Activated naive CD8-positive, alpha-beta T cell treated with anti-CD3 and anti-CD28 coated beads, Interleukin-2, amount 50 U/mL, for 24 hours (primary cell): ENCODE data around the gene CXCR3.
A peak's percentile ranks its signal among the peaks of the same experiment; 100 is the strongest.
"Not testable (repeated sequence)": the region's sequence is repeated elsewhere in the genome, so short reads cannot be mapped to it uniquely, and the experiment has no call there.

ENCODE experiments used
- ATAC-seq: fragments of 150-1000 bp; cut with Tn5 transposase; one replicate; pipeline ENCODE4 v1.10.0; 2021
- DNase-seq: peaks from one replicate; pipeline ENCODE4 v3.0.0; 2021
- H3K27ac Mint-ChIP-seq: one replicate; pipeline ENCODE4 v1.8.0; 2021; ENCODE audit warnings: mild to moderate bottlenecking, mixed read lengths
- H3K27me3 Mint-ChIP-seq: one replicate; pipeline ENCODE4 v1.8.0; 2021; ENCODE audit warnings: mixed read lengths
- H3K36me3 Mint-ChIP-seq: one replicate; pipeline ENCODE4 v1.8.0; 2021; ENCODE audit warnings: low read depth, mixed read lengths
- H3K4me1 Mint-ChIP-seq: one replicate; pipeline ENCODE4 v1.8.0; 2021; ENCODE audit warnings: mixed read lengths
- H3K4me3 Mint-ChIP-seq: one replicate; pipeline ENCODE4 v1.8.0; 2021; ENCODE audit warnings: mild to moderate bottlenecking, moderate library complexity, mixed read lengths
- H3K9me3 Mint-ChIP-seq: one replicate; pipeline ENCODE4 v1.8.0; 2021; ENCODE audit warnings: mixed read lengths

Gene CXCR3

DNA sequence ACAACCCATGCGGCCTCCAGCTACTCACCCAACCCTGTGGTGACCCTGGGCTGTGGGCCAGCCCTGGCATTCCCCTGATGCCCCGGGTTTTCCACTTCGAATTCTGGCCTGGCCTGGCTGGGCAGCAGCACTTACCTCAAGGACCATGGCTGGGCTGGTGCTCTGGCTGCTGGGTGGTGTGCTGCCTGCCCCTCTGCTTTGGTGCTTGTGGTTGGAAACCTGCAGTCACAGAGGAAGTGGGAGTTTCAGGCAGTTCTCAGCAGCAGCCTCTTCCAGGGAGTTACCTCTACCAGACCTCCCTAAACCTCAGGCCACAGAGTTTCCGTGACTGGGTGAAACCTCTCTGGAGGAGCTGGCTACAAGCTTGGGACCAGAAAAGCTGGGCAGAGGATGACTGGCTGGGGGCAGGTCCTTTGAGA lies at the start of gene CXCR3:
Gene CXCR3, minus strand, starts transcription at position 209 of the 419 bp plus-strand sequence. Its CDS starts 62 bp downstream, at position 147.
- Mint-ChIP-seq H3K27ac (peak within 1 kb of the TSS; percentile 94), H3K27me3 (peaks cover 2% of the 10 kb centered on the region), H3K36me3 (peaks cover 36% of the 10 kb centered on the region), H3K4me1 (peaks cover 82% of the 10 kb centered on the region), H3K9me3 (no peaks in the 10 kb centered on the region), H3K4me3 (peak within 1 kb of the TSS; percentile 87)
- peak; percentile 73 for DNase-seq
- ATAC-seq = peak; percentile 69

DNA sequence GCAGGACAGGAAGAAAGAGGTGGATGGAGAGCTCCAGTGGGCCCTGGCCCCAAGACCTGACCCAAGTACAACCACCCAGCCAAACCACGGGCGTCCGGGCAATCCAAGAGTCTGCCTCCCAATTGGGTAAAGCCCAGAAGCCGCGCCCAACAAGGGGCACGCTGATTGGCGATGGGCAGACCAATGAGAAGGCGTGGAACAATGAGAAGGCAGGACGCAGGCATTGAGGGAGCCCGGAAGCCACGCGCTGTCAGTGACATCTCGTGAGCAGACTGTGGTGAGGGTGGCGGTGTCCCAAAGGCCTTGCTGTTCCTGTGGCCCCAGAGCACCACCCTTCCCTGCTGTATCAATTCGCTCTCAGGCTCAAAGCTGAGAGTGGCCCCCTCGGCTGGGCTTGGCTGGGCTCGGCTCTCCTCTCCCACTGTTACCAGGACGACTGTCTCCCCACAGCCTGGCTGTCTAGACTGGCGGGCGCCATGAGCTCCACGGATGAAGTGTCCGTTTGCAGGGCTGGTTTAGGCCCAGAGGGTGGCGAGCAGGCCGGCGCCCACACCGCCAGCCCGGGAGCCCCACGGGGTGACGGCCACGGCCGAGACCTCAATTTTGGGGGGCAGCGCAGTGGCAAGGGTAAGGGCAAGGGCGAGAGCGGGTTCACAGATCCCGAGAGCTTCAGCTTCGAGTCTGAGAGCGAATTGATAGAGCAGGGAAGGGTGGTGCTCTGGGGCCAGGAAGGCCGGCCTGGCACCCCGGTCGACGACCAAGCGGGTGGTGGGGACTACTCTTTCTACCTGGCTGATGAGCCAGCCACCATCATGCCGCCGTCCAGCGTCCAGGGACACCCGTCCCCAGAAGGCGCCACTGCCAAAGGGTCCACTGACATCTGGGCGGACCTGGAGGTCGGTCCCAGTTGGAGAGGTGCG lies 49.3 kb upstream of the CXCR3 start, which contains the start of gene LOC101059915:
Gene LOC101059915, plus strand, starts transcription at position 219 of the 920 bp plus-strand sequence.
- H3K4me3 Mint-ChIP-seq = no peak within 1 kb of the TSS
- peaks cover 41% of the 10 kb centered on the region for H3K4me1 Mint-ChIP-seq
- no peak within 1 kb of the TSS for H3K27ac Mint-ChIP-seq
- no peaks in the 10 kb centered on the region for H3K9me3 Mint-ChIP-seq
- H3K36me3 Mint-ChIP-seq = no peaks in the 10 kb centered on the region
- DNase-seq (no peak), ATAC-seq (no peak)
- peaks cover 7% of the 10 kb centered on the region for H3K27me3 Mint-ChIP-seq

DNA sequence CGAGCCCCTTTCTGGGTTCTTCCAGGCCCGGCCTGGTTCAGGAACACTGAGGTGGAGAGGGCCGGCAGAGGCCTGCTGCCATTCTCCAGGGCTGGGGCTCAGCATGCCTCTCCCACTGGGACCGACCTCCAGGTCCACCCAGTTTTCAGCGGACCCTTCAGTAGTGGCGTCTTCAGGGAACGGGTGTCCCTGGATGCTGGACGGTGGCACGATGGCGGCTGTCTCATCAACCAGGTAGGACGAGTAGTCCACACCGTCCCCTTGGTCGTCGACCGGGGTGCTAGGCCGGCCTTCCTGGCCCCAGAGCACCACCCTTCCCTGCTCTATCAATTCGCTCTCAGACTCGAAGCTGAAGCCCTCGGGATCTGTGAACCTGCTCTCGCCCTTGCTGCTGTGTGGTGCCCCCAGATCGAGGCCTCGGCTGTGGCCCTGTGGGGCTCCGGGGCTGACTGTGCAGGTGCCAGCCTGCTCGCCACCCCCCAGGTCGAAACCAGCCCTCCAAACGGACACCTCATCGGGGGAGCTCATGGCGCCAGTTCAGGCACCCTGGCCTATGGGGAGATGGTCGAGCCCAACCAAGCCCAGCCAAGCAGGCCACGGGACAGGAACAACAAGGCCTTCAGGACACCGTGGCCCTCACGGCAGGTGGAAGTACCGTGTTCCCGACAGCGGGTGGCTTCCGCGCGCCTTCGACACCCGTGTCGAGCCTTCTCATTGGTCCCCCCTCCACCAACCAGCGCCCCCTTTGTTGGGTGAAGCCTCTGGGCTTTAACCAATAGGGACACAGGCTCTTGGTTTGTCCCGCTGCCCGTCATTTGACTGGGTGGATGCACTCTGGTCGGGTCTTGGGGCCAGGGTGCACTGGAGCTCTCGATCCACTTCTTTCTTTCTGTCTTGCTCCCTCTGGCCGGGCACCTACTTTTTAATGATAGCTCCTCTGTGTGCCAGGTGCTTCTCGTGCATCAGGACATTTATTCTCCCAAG lies 48.2 kb upstream of the CXCR3 start:
- H3K4me1 Mint-ChIP-seq = peaks cover 40% of the 10 kb centered on the region
- H3K9me3 Mint-ChIP-seq = no peaks in the 10 kb centered on the region
- H3K4me3 Mint-ChIP-seq = no peak overlapping the region
- DNase-seq (no peak), ATAC-seq (no peak)
- no peak overlapping the region for H3K27ac Mint-ChIP-seq
- H3K36me3 Mint-ChIP-seq = no peaks in the 10 kb centered on the region
- H3K27me3 Mint-ChIP-seq = no peaks in the 10 kb centered on the region

- H3K27me3 Mint-ChIP-seq = no peaks in the 10 kb centered on the region
- H3K4me1 Mint-ChIP-seq = peaks cover 40% of the 10 kb centered on the region
- DNase-seq = no peak
- H3K4me3 Mint-ChIP-seq = no peak overlapping the region
- H3K27ac Mint-ChIP-seq = no peak overlapping the region
- no peak for ATAC-seq
- H3K36me3 Mint-ChIP-seq = no peaks in the 10 kb centered on the region
- no peaks in the 10 kb centered on the region for H3K9me3 Mint-ChIP-seq
Measured at GRCh38 chrX:71665747-71666146, 47.4 kb upstream of the CXCR3 start.

DNA sequence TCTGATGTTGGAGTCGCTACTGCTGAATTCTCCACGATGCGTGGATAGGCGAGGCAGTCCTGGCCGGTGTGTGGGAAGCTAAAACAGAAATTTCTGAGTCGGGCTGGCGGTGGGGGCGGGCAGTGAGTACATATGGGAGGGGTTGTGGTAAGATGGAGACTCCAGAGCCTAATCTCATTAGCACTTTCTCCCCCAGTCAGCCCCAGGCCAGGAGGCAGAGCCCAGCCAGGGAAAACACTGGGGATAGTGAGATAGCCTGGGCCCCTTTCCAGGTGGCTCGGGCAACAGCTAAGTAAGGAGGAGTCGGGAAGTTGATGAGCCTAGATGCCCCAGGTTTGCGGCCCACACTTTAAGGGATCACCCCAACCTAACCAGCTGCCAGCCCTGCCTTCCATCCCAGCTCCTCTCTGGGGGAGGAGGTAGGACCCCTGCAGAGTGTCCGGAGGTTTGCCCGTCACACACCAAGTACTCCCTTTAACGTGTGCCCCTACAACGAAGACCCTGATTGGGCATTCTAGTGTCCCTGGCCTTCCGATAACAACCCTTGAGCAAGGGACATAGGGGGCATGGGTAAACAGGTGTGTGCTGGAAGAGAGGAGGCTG lies 46.7 kb upstream of the CXCR3 start:
- no peak for ATAC-seq
- H3K36me3 Mint-ChIP-seq = no peaks in the 10 kb centered on the region
- no peak for DNase-seq
- no peaks in the 10 kb centered on the region for H3K27me3 Mint-ChIP-seq
- no peak overlapping the region for H3K27ac Mint-ChIP-seq
- no peaks in the 10 kb centered on the region for H3K9me3 Mint-ChIP-seq
- H3K4me1 Mint-ChIP-seq = peaks cover 34% of the 10 kb centered on the region
- H3K4me3 Mint-ChIP-seq = no peak overlapping the region

- H3K27ac Mint-ChIP-seq, H3K9me3 Mint-ChIP-seq, H3K36me3 Mint-ChIP-seq, DNase-seq, H3K27me3 Mint-ChIP-seq, H3K4me3 Mint-ChIP-seq: not testable (repeated sequence)
- peak; percentile 67 for ATAC-seq
- peaks cover 34% of the 10 kb centered on the region for H3K4me1 Mint-ChIP-seq
Measured at GRCh38 chrX:71664202-71664601, 45.9 kb upstream of the CXCR3 start.

- not testable (repeated sequence) for H3K9me3 Mint-ChIP-seq, H3K27me3 Mint-ChIP-seq, H3K36me3 Mint-ChIP-seq, H3K27ac Mint-ChIP-seq
- ATAC-seq (peak; percentile 34), DNase-seq (peak; percentile 52)
- peaks cover 34% of the 10 kb centered on the region for H3K4me1 Mint-ChIP-seq
- H3K4me3 Mint-ChIP-seq = peak overlapping the region; percentile 19
Measured at GRCh38 chrX:71663238-71663637, 44.9 kb upstream of the CXCR3 start.

GRCh38 chrX:71662654-71663053 lies 44.3 kb upstream of the CXCR3 start:
- H3K9me3 Mint-ChIP-seq, DNase-seq, H3K36me3 Mint-ChIP-seq, H3K27me3 Mint-ChIP-seq: not testable (repeated sequence)
- peak; percentile 21 for ATAC-seq
- Mint-ChIP-seq H3K4me1 (peaks cover 34% of the 10 kb centered on the region), H3K4me3 (peak overlapping the region; percentile 64), H3K27ac (peak overlapping the region; percentile 67)

GRCh38 chrX:71661919-71662318 lies 43.6 kb upstream of the CXCR3 start:
- H3K27me3 Mint-ChIP-seq = peaks cover 1% of the 10 kb centered on the region
- DNase-seq = no peak
- H3K4me3 Mint-ChIP-seq = no peak overlapping the region
- H3K36me3 Mint-ChIP-seq = no peaks in the 10 kb centered on the region
- H3K9me3 Mint-ChIP-seq = no peaks in the 10 kb centered on the region
- H3K27ac Mint-ChIP-seq = no peak overlapping the region
- peaks cover 34% of the 10 kb centered on the region for H3K4me1 Mint-ChIP-seq
- ATAC-seq = no peak

GRCh38 chrX:71660562-71661416 lies 42.5 kb upstream of the CXCR3 start:
- Mint-ChIP-seq H3K4me3 (no peak overlapping the region), H3K27me3 (peaks cover 1% of the 10 kb centered on the region), H3K9me3 (no peaks in the 10 kb centered on the region), H3K36me3 (no peaks in the 10 kb centered on the region), H3K27ac (no peak overlapping the region), H3K4me1 (peaks cover 34% of the 10 kb centered on the region)
- DNase-seq = no peak
- ATAC-seq = no peak

DNA sequence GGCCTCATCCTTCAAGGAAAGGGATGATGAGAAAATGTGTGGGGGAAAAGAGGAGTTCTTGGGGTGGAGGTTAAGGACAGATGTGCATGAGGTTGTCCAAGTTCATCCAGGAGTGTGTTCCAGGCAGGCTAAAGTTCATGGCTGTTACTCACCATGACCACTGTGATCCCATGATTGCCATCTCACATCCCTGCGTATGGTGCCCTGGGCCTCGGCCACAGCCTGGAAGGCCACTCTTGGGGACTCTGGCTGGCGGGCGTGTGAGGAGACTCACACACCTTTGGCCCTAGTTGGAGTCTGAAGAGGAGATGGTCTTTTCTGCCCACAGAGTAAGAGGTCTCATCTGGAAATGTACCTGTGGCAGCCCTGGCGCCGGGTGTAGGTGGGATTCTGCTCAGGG lies 41.6 kb upstream of the CXCR3 start:
- Mint-ChIP-seq H3K4me3 (no peak overlapping the region), H3K27ac (no peak overlapping the region), H3K27me3 (peaks cover 1% of the 10 kb centered on the region)

DNA sequence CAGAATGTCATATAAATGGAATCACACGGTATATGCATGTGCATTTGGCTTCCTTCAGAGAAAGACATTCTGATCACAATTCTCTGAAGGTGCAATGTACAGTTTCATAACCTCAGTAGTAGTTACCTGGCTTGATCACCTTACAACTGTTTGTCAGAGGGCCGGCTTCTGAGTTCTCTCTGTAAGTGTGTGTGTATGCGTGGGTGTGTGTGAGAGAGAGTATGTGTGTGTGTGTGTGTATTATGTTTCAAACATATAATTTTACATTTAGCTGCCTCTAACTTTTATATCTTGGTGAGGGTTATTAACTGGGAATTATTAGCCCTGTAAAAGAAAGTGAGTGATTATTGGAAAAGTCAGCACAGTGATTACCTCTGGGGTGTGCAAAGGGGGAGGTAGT lies 41.0 kb upstream of the CXCR3 start:
- peaks cover 28% of the 10 kb centered on the region for H3K4me1 Mint-ChIP-seq
- DNase-seq (no peak), ATAC-seq (no peak)
- H3K36me3 Mint-ChIP-seq = no peaks in the 10 kb centered on the region
- H3K9me3 Mint-ChIP-seq = no peaks in the 10 kb centered on the region
- no peak overlapping the region for H3K4me3 Mint-ChIP-seq
- H3K27me3 Mint-ChIP-seq = peaks cover 2% of the 10 kb centered on the region
- H3K27ac Mint-ChIP-seq = no peak overlapping the region

More for the DNA sequence above, 41.6 kb upstream of the CXCR3 start:
- Mint-ChIP-seq H3K9me3 (no peaks in the 10 kb centered on the region), H3K4me1 (peaks cover 34% of the 10 kb centered on the region), H3K36me3 (no peaks in the 10 kb centered on the region)
- ATAC-seq (no peak), DNase-seq (no peak)

GRCh38 chrX:71657267-71657666 lies 39.0 kb upstream of the CXCR3 start:
- DNase-seq (no peak), ATAC-seq (no peak)
- H3K4me3 Mint-ChIP-seq = no peak overlapping the region
- peaks cover 14% of the 10 kb centered on the region for H3K4me1 Mint-ChIP-seq
- H3K27ac Mint-ChIP-seq = no peak overlapping the region
- H3K9me3 Mint-ChIP-seq = no peaks in the 10 kb centered on the region
- no peaks in the 10 kb centered on the region for H3K36me3 Mint-ChIP-seq
- H3K27me3 Mint-ChIP-seq = peaks cover 3% of the 10 kb centered on the region
